CD14-positive monocyte (primary cell): ENCODE measurements around the gene ZNF346. TPM values are rescaled to one million over a fixed set of nuclear protein-coding genes. Genes with fewer than 3 reads are reported as not detected.

Experiments
- DNase-seq, 3 donors: peaks; one replicate each; pipeline ENCODE4 v3.0.0-alpha.2; 2011 to 2022
- H2AFZ ChIP-seq: 2 replicates; pipeline ENCODE4 v1.6.0; 2012; ENCODE audit warnings: mild to moderate bottlenecking, low read depth, low read length, inconsistent platforms; ENCODE audit not compliant: insufficient read depth, poor library complexity, severe bottlenecking
- H3K27ac ChIP-seq, 2 donors: 1 replicate in 1 of 2; 2 replicates in 1 of 2; pipeline ENCODE4 v1.5.1; 2012 to 2013; ENCODE audit warnings: low read length in 2 of 2, control low read depth in 1 of 2, inconsistent platforms in 1 of 2, low read depth in 1 of 2, mild to moderate bottlenecking in 1 of 2
- H3K27me3 ChIP-seq, 2 donors: one replicate each; pipeline versions ENCODE4 v1.6.0 to v1.6.1; 2011 to 2013; ENCODE audit warnings: low read length in 2 of 2; ENCODE audit not compliant: control insufficient read depth in 2 of 2, insufficient read depth in 2 of 2
- H3K36me3 ChIP-seq, 2 donors: replicated peaks in 1 of 2; 1 replicate in 1 of 2; 2 replicates in 1 of 2; pipeline versions ENCODE4 v1.5.1 to v1.6.1; 2012 to 2013; ENCODE audit warnings: low read length in 2 of 2, control low read depth in 1 of 2, inconsistent platforms in 1 of 2, mild to moderate bottlenecking in 1 of 2; ENCODE audit not compliant: insufficient read depth in 2 of 2, control insufficient read depth in 1 of 2
- H3K4me1 ChIP-seq, 2 donors: 1 replicate in 1 of 2; 2 replicates in 1 of 2; pipeline versions ENCODE4 v1.5.1 to v1.6.1; 2012 to 2013; ENCODE audit warnings: low read length in 2 of 2, control low read depth in 1 of 2, inconsistent platforms in 1 of 2, mild to moderate bottlenecking in 1 of 2, moderate library complexity in 1 of 2; ENCODE audit not compliant: insufficient read depth in 2 of 2, control insufficient read depth in 1 of 2
- H3K4me2 ChIP-seq: replicated peaks from 2 replicates; pipeline ENCODE3; 2012; ENCODE audit warnings: low read length, moderate library complexity, mild to moderate bottlenecking; ENCODE audit not compliant: poor library complexity, severe bottlenecking; ENCODE audit errors: extremely low read depth
- H3K4me3 ChIP-seq, 3 experiments: fragments of 200-600 bp in 1 of 3; sonication (generic) in 1 of 3; replicated peaks in 1 of 3; 1 replicate in 2 of 3; 2 replicates in 1 of 3; pipeline ENCODE4 v1.5.1; 2011 to 2013; ENCODE audit warnings: low read length in 3 of 3, mild to moderate bottlenecking in 3 of 3, control low read depth in 2 of 3, low read depth in 2 of 3, inconsistent platforms in 1 of 3, moderate library complexity in 1 of 3
- H3K79me2 ChIP-seq: 2 replicates; pipeline ENCODE4 v1.6.0; 2012; ENCODE audit warnings: mild to moderate bottlenecking, control low read depth, inconsistent platforms, low read length, moderate library complexity; ENCODE audit not compliant: insufficient read depth
- H3K9ac ChIP-seq: 2 replicates; pipeline ENCODE4 v1.6.0; 2017; ENCODE audit warnings: low read length, mild to moderate bottlenecking; ENCODE audit not compliant: insufficient read depth, poor library complexity, severe bottlenecking
- H3K9me3 ChIP-seq, 2 donors: replicated peaks in 1 of 2; 1 replicate in 1 of 2; 2 replicates in 1 of 2; pipeline versions ENCODE4 v1.5.1 to v1.6.1; 2012 to 2013; ENCODE audit warnings: low read length in 2 of 2, control low read depth in 1 of 2; ENCODE audit not compliant: control insufficient read depth in 1 of 2, insufficient read depth in 1 of 2
- H4K20me1 ChIP-seq: 2 replicates; pipeline ENCODE4 v1.6.0; 2012; ENCODE audit warnings: mild to moderate bottlenecking, low read length, control low read depth, moderate library complexity; ENCODE audit not compliant: insufficient read depth
- H3K27ac Mint-ChIP-seq, 7 donors: one replicate each; pipeline ENCODE4 v1.8.0; 2020; ENCODE audit warnings: mild to moderate bottlenecking in 7 of 7, mixed read lengths in 7 of 7, moderate library complexity in 6 of 7, inconsistent platforms in 2 of 7
- H3K27me3 Mint-ChIP-seq, 3 donors: one replicate each; pipeline ENCODE4 v1.8.0; 2021 to 2022; ENCODE audit warnings: low read depth in 3 of 3, mild to moderate bottlenecking in 3 of 3, mixed read lengths in 3 of 3, moderate library complexity in 3 of 3, inconsistent platforms in 1 of 3
- H3K36me3 Mint-ChIP-seq, 2 donors: one replicate each; pipeline ENCODE4 v1.8.0; 2020; ENCODE audit warnings: mixed read lengths in 2 of 2, inconsistent platforms in 1 of 2, mild to moderate bottlenecking in 1 of 2
- H3K4me1 Mint-ChIP-seq: one replicate; pipeline ENCODE4 v1.8.0; 2020; ENCODE audit warnings: mild to moderate bottlenecking, mixed read lengths
- H3K4me3 Mint-ChIP-seq, 2 donors: one replicate each; pipeline ENCODE4 v1.8.0; 2020; ENCODE audit warnings: mild to moderate bottlenecking in 2 of 2, mixed read lengths in 2 of 2, moderate library complexity in 1 of 2
- H3K9me3 Mint-ChIP-seq, 7 donors: one replicate each; pipeline ENCODE4 v1.8.0; 2020 to 2022; ENCODE audit warnings: mixed read lengths in 7 of 7, mild to moderate bottlenecking in 6 of 7, moderate library complexity in 6 of 7, inconsistent platforms in 2 of 7
- WGBS: methylation state at CpG from one replicate; pipeline ENCODE4 v1.1.5; 2013; ENCODE audit warnings: missing lambda C conversion rate; ENCODE audit not compliant: insufficient coverage; 5-methylcytosine and 5-hydroxymethylcytosine counted together
- intact Hi-C, 2 donors: fragments of 100-400 bp; cut with micrococcal nuclease; formaldehyde crosslinking; loops; one replicate each; pipeline versions ENCODE4 v1.15.0 to v1.15.1; 2023
- polyA plus RNA-seq, 3 donors: library from polyadenylated mRNA; depleted of rRNA in 1 of 3; unstranded in 2 of 3; stranded (reverse) in 1 of 3; fragments of 300-500 nt in 2 of 3; fragments of >200 nt in 1 of 3; fragmentation: Illumina TruSeq in 2 of 3; gene quantifications; 1 replicate in 2 of 3; 2 replicates in 1 of 3; pipeline ENCODE4 v1.2.3, GENCODE V29; 2012 to 2021
- TF ChIP-seq, protein P1 (sequence below): fragments of 200-600 bp; IDR thresholded peaks from one replicate; pipeline ENCODE4 v1.8.0; 2022; ENCODE audit warnings: antibody characterized with exemption, mild to moderate bottlenecking

The ZNF346 gene
- polyA plus RNA-seq, 3 donors, result 6.0 to 9.6 (median 6.4) TPM

DNA sequence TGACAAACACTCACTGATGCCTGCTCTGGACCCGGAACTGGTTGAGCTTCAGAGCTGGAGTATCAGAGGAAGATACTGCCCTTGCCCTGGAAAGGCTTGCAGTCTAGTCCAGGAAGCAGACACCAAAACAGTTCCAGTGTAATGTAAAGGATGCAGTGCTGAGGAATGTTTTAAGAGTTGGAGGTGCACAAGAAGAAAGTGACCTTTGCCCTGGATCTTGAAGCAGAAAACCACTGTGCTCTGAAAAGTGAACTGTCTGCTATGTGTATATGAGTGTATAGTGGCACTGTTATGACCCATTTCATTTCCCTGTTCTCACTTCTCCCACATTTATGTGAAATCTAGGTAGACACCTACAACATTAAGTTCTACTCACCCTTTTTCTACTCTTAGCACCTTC, 2.1 kb downstream of the ZNF346 start:
- intact Hi-C loops, result loop anchor here in 1 of 2 donors (5.0 kb wide), 1 partner anchor 47 kb away; no protein-coding TSS in a partner anchor
- peaks cover 0 to 2% (median 0%) of the 10 kb centered on the region in 7 donors for H3K9me3 Mint-ChIP-seq
- H3K4me3 Mint-ChIP-seq, result peak overlapping the region in 1 of 2 donors; percentile 42
- peaks cover 29% of the 10 kb centered on the region for H3K4me1 Mint-ChIP-seq
- peaks cover 11 to 32% of the 10 kb centered on the region in 2 donors for H3K36me3 Mint-ChIP-seq
- WGBS, result no CpG with 5 or more reads among the region's 1 CpG
- TF ChIP-seq, protein P1, sequence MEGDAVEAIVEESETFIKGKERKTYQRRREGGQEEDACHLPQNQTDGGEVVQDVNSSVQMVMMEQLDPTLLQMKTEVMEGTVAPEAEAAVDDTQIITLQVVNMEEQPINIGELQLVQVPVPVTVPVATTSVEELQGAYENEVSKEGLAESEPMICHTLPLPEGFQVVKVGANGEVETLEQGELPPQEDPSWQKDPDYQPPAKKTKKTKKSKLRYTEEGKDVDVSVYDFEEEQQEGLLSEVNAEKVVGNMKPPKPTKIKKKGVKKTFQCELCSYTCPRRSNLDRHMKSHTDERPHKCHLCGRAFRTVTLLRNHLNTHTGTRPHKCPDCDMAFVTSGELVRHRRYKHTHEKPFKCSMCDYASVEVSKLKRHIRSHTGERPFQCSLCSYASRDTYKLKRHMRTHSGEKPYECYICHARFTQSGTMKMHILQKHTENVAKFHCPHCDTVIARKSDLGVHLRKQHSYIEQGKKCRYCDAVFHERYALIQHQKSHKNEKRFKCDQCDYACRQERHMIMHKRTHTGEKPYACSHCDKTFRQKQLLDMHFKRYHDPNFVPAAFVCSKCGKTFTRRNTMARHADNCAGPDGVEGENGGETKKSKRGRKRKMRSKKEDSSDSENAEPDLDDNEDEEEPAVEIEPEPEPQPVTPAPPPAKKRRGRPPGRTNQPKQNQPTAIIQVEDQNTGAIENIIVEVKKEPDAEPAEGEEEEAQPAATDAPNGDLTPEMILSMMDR, result no peak
- peak overlapping the region in 1 of 7 donors; percentile 77 for H3K27ac Mint-ChIP-seq
- Histone ChIP-seq H3K4me3 (no peak overlapping the region), H3K4me1 (peaks cover 15 to 16% of the 10 kb centered on the region in 2 donors), H3K4me2 (no peak overlapping the region), H3K27me3 (no peaks in the 10 kb centered on the region), H3K9me3 (no peaks in the 10 kb centered on the region), H3K36me3 (peaks cover 7 to 8% of the 10 kb centered on the region in 2 donors), H3K9ac (no peak overlapping the region), H4K20me1 (no peaks in the 10 kb centered on the region), H3K27ac (no peak overlapping the region), H2AFZ (no peak overlapping the region), H3K79me2 (peaks cover 45% of the 10 kb centered on the region)
- peaks cover 0 to 2% (median 2%) of the 10 kb centered on the region in 3 donors for H3K27me3 Mint-ChIP-seq
- no peak for DNase-seq

DNA sequence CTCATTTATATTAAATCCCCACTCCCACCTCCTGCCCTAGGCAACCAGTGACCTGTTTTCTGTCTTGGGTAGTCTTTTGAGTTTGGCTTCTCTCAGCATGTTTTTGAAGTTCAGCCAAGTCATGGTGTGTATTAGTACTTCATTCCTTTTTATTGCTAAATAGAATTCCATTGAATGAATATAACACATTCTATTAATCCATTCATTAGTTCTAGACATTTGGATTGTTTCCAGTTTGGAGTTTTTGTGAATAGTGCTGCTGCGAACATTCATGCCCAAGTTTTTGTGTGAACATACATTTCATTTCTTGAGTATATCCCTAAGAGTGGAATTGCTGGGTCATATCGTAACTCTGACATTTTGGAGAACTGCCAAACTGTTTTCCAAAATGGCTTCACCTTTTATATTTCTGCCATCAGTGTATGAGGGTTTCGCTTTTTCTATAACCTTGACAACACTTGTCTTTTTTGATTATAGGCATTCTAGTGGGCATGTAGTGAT, 2.7 kb downstream of the ZNF346 start:
- Histone ChIP-seq H2AFZ (no peak overlapping the region), H4K20me1 (no peaks in the 10 kb centered on the region), H3K4me2 (no peak overlapping the region), H3K9ac (no peak overlapping the region), H3K79me2 (peaks cover 45% of the 10 kb centered on the region), H3K9me3 (no peaks in the 10 kb centered on the region), H3K36me3 (peaks cover 8 to 11% of the 10 kb centered on the region in 2 donors), H3K27me3 (no peaks in the 10 kb centered on the region), H3K27ac (no peak overlapping the region), H3K4me3 (no peak overlapping the region), H3K4me1 (peaks cover 15 to 16% of the 10 kb centered on the region in 2 donors)
- intact Hi-C loops, result no loop called here
- Mint-ChIP-seq H3K27me3 (peaks cover 0 to 2% (median 2%) of the 10 kb centered on the region in 3 donors), H3K36me3 (peaks cover 11 to 36% of the 10 kb centered on the region in 2 donors), H3K4me3 (no peak overlapping the region), H3K9me3 (peaks cover 0 to 5% (median under 1%) of the 10 kb centered on the region in 7 donors), H3K27ac (no peak overlapping the region), H3K4me1 (peaks cover 29% of the 10 kb centered on the region)
- no peak for DNase-seq
- no CpG with 5 or more reads among the region's 3 CpGs for WGBS
- TF ChIP-seq, protein P1, result no peak
